ENCODE measurements around the gene CEL. TPM values are rescaled to one million over a fixed set of nuclear protein-coding genes. Genes with fewer than 3 reads are reported as not detected.
"Not testable (repeated sequence)": the region's sequence is repeated elsewhere in the genome, so short reads cannot be mapped to it uniquely, and the experiment has no call there.

CEL gene
- total RNA-seq, 5 donors from 2014 or later (not counting 1 experiment from before 2014, with no cell fraction given): 0.28 to 9.0 (median 7.9) TPM

- H3K4me3 ChIP-seq (ENCODE audit: control insufficient read depth in 1 of 2, extremely low read depth in 1 of 2, low read length in 1 of 2): peak overlapping the region in 1 of 2 donors; percentile 23
- Mint-ChIP-seq H3K27me3 (no peaks in the 10 kb centered on the region), H3K36me3 (peaks cover 16% of the 10 kb centered on the region), H3K9me3 (no peaks in the 10 kb centered on the region), H3K4me3 (peak overlapping the region in 1 of 3 donors; percentile 68), H3K4me1 (peaks cover 44 to 47% (median 46%) of the 10 kb centered on the region in 3 donors), H3K27ac (no peak overlapping the region)
- peaks cover 0 to 17% of the 10 kb centered on the region in 2 donors for H3K36me3 ChIP-seq (ENCODE audit: control insufficient read depth in 2 of 2, extremely low read depth in 1 of 2, insufficient read depth in 1 of 2, low read length in 1 of 2)
- ChIA-PET POLR2A (no interaction called here), CTCF (interaction anchor here in 1 of 2 donors (0.7 kb wide), 1 partner anchor 1246 kb away, joined by 5 read pairs; no protein-coding TSS in a partner anchor)
- peak in 4 of 35 experiments; percentile 7 to 21 (median 14) for DNase-seq
- ATAC-seq (replicated peaks in 1 of 4): peak in 3 of 4 experiments; percentile 17 to 35 (median 26)
- no CpG with 5 or more reads among the region's 6 CpGs for WGBS (ENCODE audit: insufficient coverage)
- H3K27me3 ChIP-seq (replicated peaks in 1 of 2; ENCODE audit: control insufficient read depth in 2 of 2, extremely low read depth in 1 of 2, insufficient read depth in 2 of 2, low read length in 1 of 2): no peaks in the 10 kb centered on the region
- peaks cover 49 to 56% of the 10 kb centered on the region in 2 experiments for H3K4me1 ChIP-seq (ENCODE audit: control insufficient read depth in 1 of 2, extremely low read depth in 1 of 2, insufficient read depth in 2 of 2, low read length in 2 of 2)
- no peaks in the 10 kb centered on the region for H3K9me3 ChIP-seq
- H3K27ac ChIP-seq (ENCODE audit: low read length): no peak overlapping the region
Measured at GRCh38 chr9:133060417-133060841, 1.4 kb upstream of the CEL start.

- H3K9me3 ChIP-seq; H3K4me3 ChIP-seq (ENCODE audit: control insufficient read depth in 1 of 2, extremely low read depth in 1 of 2, low read length in 1 of 2); H3K27me3 ChIP-seq (replicated peaks in 1 of 2; ENCODE audit: control insufficient read depth in 2 of 2, extremely low read depth in 1 of 2, insufficient read depth in 2 of 2, low read length in 1 of 2); POLR2A ChIA-PET; H3K27me3 Mint-ChIP-seq; H3K9me3 Mint-ChIP-seq; H3K27ac Mint-ChIP-seq; DNase-seq; ATAC-seq (replicated peaks in 1 of 4); CTCF ChIA-PET; H3K27ac ChIP-seq (ENCODE audit: low read length): not testable (repeated sequence)
- Mint-ChIP-seq H3K4me3 (peak overlapping the region in 1 of 3 donors; percentile 68), H3K4me1 (peaks cover 42 to 44% (median 42%) of the 10 kb centered on the region in 3 donors), H3K36me3 (peaks cover 11% of the 10 kb centered on the region)
- WGBS (ENCODE audit: insufficient coverage): 80% methylated on average over 9 of the region's 14 CpGs
- peaks cover 0 to 11% of the 10 kb centered on the region in 2 donors for H3K36me3 ChIP-seq (ENCODE audit: control insufficient read depth in 2 of 2, extremely low read depth in 1 of 2, insufficient read depth in 1 of 2, low read length in 1 of 2)
- peaks cover 42 to 49% of the 10 kb centered on the region in 2 experiments for H3K4me1 ChIP-seq (ENCODE audit: control insufficient read depth in 1 of 2, extremely low read depth in 1 of 2, insufficient read depth in 2 of 2, low read length in 2 of 2)
Measured at GRCh38 chr9:133061019-133061763, 590 bp upstream of the CEL start.

GRCh38 chr9:133062569-133062968, 788 bp downstream of the CEL start:
- H3K4me1 ChIP-seq (ENCODE audit: control insufficient read depth in 1 of 2, extremely low read depth in 1 of 2, insufficient read depth in 2 of 2, low read length in 2 of 2): peaks cover 28 to 35% of the 10 kb centered on the region in 2 experiments
- H3K27ac ChIP-seq (ENCODE audit: low read length); CTCF ChIA-PET; H3K9me3 ChIP-seq; H3K27me3 ChIP-seq (replicated peaks in 1 of 2; ENCODE audit: control insufficient read depth in 2 of 2, extremely low read depth in 1 of 2, insufficient read depth in 2 of 2, low read length in 1 of 2); H3K27me3 Mint-ChIP-seq; H3K27ac Mint-ChIP-seq; H3K4me3 Mint-ChIP-seq; POLR2A ChIA-PET; H3K36me3 Mint-ChIP-seq; DNase-seq; H3K4me3 ChIP-seq (ENCODE audit: control insufficient read depth in 1 of 2, extremely low read depth in 1 of 2, low read length in 1 of 2); ATAC-seq (replicated peaks in 1 of 4); H3K36me3 ChIP-seq (ENCODE audit: control insufficient read depth in 2 of 2, extremely low read depth in 1 of 2, insufficient read depth in 1 of 2, low read length in 1 of 2); H3K9me3 Mint-ChIP-seq: not testable (repeated sequence)
- no CpG with 5 or more reads among the region's 8 CpGs for WGBS (ENCODE audit: insufficient coverage)
- peaks cover 29 to 35% (median 32%) of the 10 kb centered on the region in 3 donors for H3K4me1 Mint-ChIP-seq

- Histone ChIP-seq H3K27ac (ENCODE audit: low read length) (no peak overlapping the region), H3K27me3 (replicated peaks in 1 of 2; ENCODE audit: control insufficient read depth in 2 of 2, extremely low read depth in 1 of 2, insufficient read depth in 2 of 2, low read length in 1 of 2) (no peaks in the 10 kb centered on the region), H3K4me1 (ENCODE audit: control insufficient read depth in 1 of 2, extremely low read depth in 1 of 2, insufficient read depth in 2 of 2, low read length in 2 of 2) (peaks cover 23 to 29% of the 10 kb centered on the region in 2 experiments), H3K4me3 (ENCODE audit: control insufficient read depth in 1 of 2, extremely low read depth in 1 of 2, low read length in 1 of 2) (no peak overlapping the region), H3K36me3 (ENCODE audit: control insufficient read depth in 2 of 2, extremely low read depth in 1 of 2, insufficient read depth in 1 of 2, low read length in 1 of 2) (peaks cover under 1 to 4% of the 10 kb centered on the region in 2 donors), H3K9me3 (no peaks in the 10 kb centered on the region)
- Mint-ChIP-seq H3K4me1 (peaks cover 23 to 31% (median 27%) of the 10 kb centered on the region in 3 donors), H3K27ac (no peak overlapping the region), H3K4me3 (no peak overlapping the region), H3K9me3 (no peaks in the 10 kb centered on the region), H3K36me3 (peaks cover under 1% of the 10 kb centered on the region), H3K27me3 (no peaks in the 10 kb centered on the region)
- POLR2A ChIA-PET: interaction anchor here in 1 of 2 donors (0.5 kb wide), 1 partner anchor 958 kb away, joined by 3 read pairs; no protein-coding TSS in a partner anchor
- DNase-seq (no peak), ATAC-seq (replicated peaks in 1 of 4) (no peak)
- CTCF ChIA-PET: no interaction called here
- WGBS (ENCODE audit: insufficient coverage): 80% methylated on average over 7 of the region's 8 CpGs
Measured at GRCh38 chr9:133063159-133063499, 1.3 kb downstream of the CEL start.

GRCh38 chr9:133063500-133064231, 1.9 kb downstream of the CEL start:
- H3K4me1 Mint-ChIP-seq: peaks cover 18 to 25% (median 22%) of the 10 kb centered on the region in 3 donors
- no peaks in the 10 kb centered on the region for H3K9me3 ChIP-seq
- H3K27me3 Mint-ChIP-seq: no peaks in the 10 kb centered on the region
- DNase-seq: no peak
- no peaks in the 10 kb centered on the region for H3K36me3 Mint-ChIP-seq
- no peak overlapping the region for H3K27ac ChIP-seq (ENCODE audit: low read length)
- no peak overlapping the region for H3K4me3 ChIP-seq (ENCODE audit: control insufficient read depth in 1 of 2, extremely low read depth in 1 of 2, low read length in 1 of 2)
- no peak for ATAC-seq (replicated peaks in 1 of 4)
- ChIA-PET POLR2A (interaction anchor here (0.5 to 0.6 kb wide), 2 partner anchors 13 to 958 kb away, joined by 3 read pairs; no protein-coding TSS in a partner anchor), CTCF (no interaction called here)
- H3K9me3 Mint-ChIP-seq: no peaks in the 10 kb centered on the region
- H3K36me3 ChIP-seq (ENCODE audit: control insufficient read depth in 2 of 2, extremely low read depth in 1 of 2, insufficient read depth in 1 of 2, low read length in 1 of 2): peaks cover 0 to 4% of the 10 kb centered on the region in 2 donors
- no peaks in the 10 kb centered on the region for H3K27me3 ChIP-seq (replicated peaks in 1 of 2; ENCODE audit: control insufficient read depth in 2 of 2, extremely low read depth in 1 of 2, insufficient read depth in 2 of 2, low read length in 1 of 2)
- WGBS (ENCODE audit: insufficient coverage): 94% methylated on average over 12 of the region's 14 CpGs
- no peak overlapping the region for H3K27ac Mint-ChIP-seq
- peaks cover 18 to 24% of the 10 kb centered on the region in 2 experiments for H3K4me1 ChIP-seq (ENCODE audit: control insufficient read depth in 1 of 2, extremely low read depth in 1 of 2, insufficient read depth in 2 of 2, low read length in 2 of 2)
- H3K4me3 Mint-ChIP-seq: no peak overlapping the region

GRCh38 chr9:133064241-133065069, 2.7 kb downstream of the CEL start:
- POLR2A ChIA-PET: interaction anchor here in 1 of 2 donors (0.6 kb wide), 1 partner anchor 12 kb away, joined by 3 read pairs; no protein-coding TSS in a partner anchor
- H3K36me3 Mint-ChIP-seq: no peaks in the 10 kb centered on the region
- no peaks in the 10 kb centered on the region for H3K27me3 ChIP-seq (replicated peaks in 1 of 2; ENCODE audit: control insufficient read depth in 2 of 2, extremely low read depth in 1 of 2, insufficient read depth in 2 of 2, low read length in 1 of 2)
- H3K9me3 Mint-ChIP-seq: no peaks in the 10 kb centered on the region
- H3K4me1 Mint-ChIP-seq: peaks cover 10 to 17% (median 14%) of the 10 kb centered on the region in 3 donors
- H3K4me1 ChIP-seq (ENCODE audit: control insufficient read depth in 1 of 2, extremely low read depth in 1 of 2, insufficient read depth in 2 of 2, low read length in 2 of 2): peaks cover 10 to 16% of the 10 kb centered on the region in 2 experiments
- no peak overlapping the region for H3K27ac ChIP-seq (ENCODE audit: low read length)
- no peak overlapping the region for H3K4me3 Mint-ChIP-seq
- CTCF ChIA-PET: no interaction called here
- no peaks in the 10 kb centered on the region for H3K27me3 Mint-ChIP-seq
- H3K36me3 ChIP-seq (ENCODE audit: control insufficient read depth in 2 of 2, extremely low read depth in 1 of 2, insufficient read depth in 1 of 2, low read length in 1 of 2): peaks cover 0 to 4% of the 10 kb centered on the region in 2 donors
- 95% methylated on average over 21 of the region's 30 CpGs for whole genome bisulfite sequencing (ENCODE audit: insufficient coverage)
- no peak overlapping the region for H3K4me3 ChIP-seq (ENCODE audit: control insufficient read depth in 1 of 2, extremely low read depth in 1 of 2, low read length in 1 of 2)
- DNase-seq: no peak
- ATAC-seq (replicated peaks in 1 of 4): no peak
- no peak overlapping the region for H3K27ac Mint-ChIP-seq
- no peaks in the 10 kb centered on the region for H3K9me3 ChIP-seq

Data from T-cell (primary cell).